ENCODE data around the gene TRAF3. TPM values are rescaled to one million over a fixed set of nuclear protein-coding genes. Genes with fewer than 3 reads are reported as not detected.

Gene TRAF3
- 14.2 and 15.1 TPM in 2 replicates for total RNA-seq (2014; rRNA removed; shearing (Covaris generic))
- 14.3 and 17.0 TPM in 2 replicates for polyA plus RNA-seq (2014; cell fraction: nucleus; rRNA removed)

- no peak for DNase-seq (ENCODE audit: extremely low read depth, low read depth)
Measured at GRCh38 chr14:102776761-102777710, at the start of gene TRAF3. Gene TRAF3, plus strand, starts transcription at chr14:102777449. Its CDS starts 92,753 bp downstream, at chr14:102870202.

GRCh38 chr14:102728501-102728900, 48.7 kb upstream of the TRAF3 start:
- no peak for DNase-seq (ENCODE audit: extremely low read depth, low read depth)

GRCh38 chr14:102729268-102729667, 48.0 kb upstream of the TRAF3 start:
- DNase-seq (ENCODE audit: extremely low read depth, low read depth), result no peak

GRCh38 chr14:102729825-102730224, 47.4 kb upstream of the TRAF3 start:
- no peak for DNase-seq (ENCODE audit: extremely low read depth, low read depth)

- DNase-seq (ENCODE audit: extremely low read depth, low read depth), result no peak
Measured at GRCh38 chr14:102731101-102731870, 46.0 kb upstream of the TRAF3 start.

GRCh38 chr14:102731871-102732800, 45.1 kb upstream of the TRAF3 start:
- no peak for DNase-seq (ENCODE audit: extremely low read depth, low read depth)

- no peak for DNase-seq (ENCODE audit: extremely low read depth, low read depth)
Measured at GRCh38 chr14:102732924-102733323, 44.3 kb upstream of the TRAF3 start.

GRCh38 chr14:102733326-102733725, 43.9 kb upstream of the TRAF3 start:
- no peak for DNase-seq (ENCODE audit: extremely low read depth, low read depth)

GRCh38 chr14:102734436-102734835, 42.8 kb upstream of the TRAF3 start:
- no peak for DNase-seq (ENCODE audit: extremely low read depth, low read depth)

GRCh38 chr14:102736956-102737355, 40.3 kb upstream of the TRAF3 start:
- no peak for DNase-seq (ENCODE audit: extremely low read depth, low read depth)

- DNase-seq (ENCODE audit: extremely low read depth, low read depth), result no peak
Measured at GRCh38 chr14:102737402-102738372, 39.6 kb upstream of the TRAF3 start.

- no peak for DNase-seq (ENCODE audit: extremely low read depth, low read depth)
Measured at GRCh38 chr14:102738373-102739189, 38.7 kb upstream of the TRAF3 start.

- no peak for DNase-seq (ENCODE audit: extremely low read depth, low read depth)
Measured at GRCh38 chr14:102739190-102739469, 38.1 kb upstream of the TRAF3 start.

- DNase-seq (ENCODE audit: extremely low read depth, low read depth), result no peak
Measured at GRCh38 chr14:102746634-102747438, 30.4 kb upstream of the TRAF3 start.

- no peak for DNase-seq (ENCODE audit: extremely low read depth, low read depth)
Measured at GRCh38 chr14:102748806-102749205, 28.4 kb upstream of the TRAF3 start.

- no peak for DNase-seq (ENCODE audit: extremely low read depth, low read depth)
Measured at GRCh38 chr14:102749393-102750305, 27.6 kb upstream of the TRAF3 start.

GRCh38 chr14:102750376-102750775, 26.9 kb upstream of the TRAF3 start:
- no peak for DNase-seq (ENCODE audit: extremely low read depth, low read depth)
